Gastroesophageal sphincter (tissue), 4 donors: ENCODE data around the gene ZNF222. TPM values are rescaled to one million over a fixed set of nuclear protein-coding genes. Genes with fewer than 3 reads are reported as not detected.
A peak's percentile ranks its signal among the peaks of the same experiment; 100 is the strongest.

Experiments used
- ATAC-seq: fragments of 150-250 bp; one replicate; pipeline ENCODE4 v1.9.1; 2016; ENCODE audit warnings: mild to moderate bottlenecking, moderate library complexity
- H3K27ac ChIP-seq, 4 donors: fragments of 200-600 bp; sonication (generic) in 3 of 4; 1 replicate in 3 of 4; 2 replicates in 1 of 4; pipeline ENCODE4 v1.5.1; 2016 to 2019
- H3K27me3 ChIP-seq: fragments of 200-600 bp; sonication (generic); one replicate; pipeline ENCODE4 v1.5.1; 2019
- H3K36me3 ChIP-seq, 2 donors: fragments of 200-600 bp; sonication (generic); one replicate each; pipeline ENCODE4 v1.5.1; 2019; ENCODE audit warnings: control low read depth in 1 of 2
- H3K4me1 ChIP-seq, 3 donors: fragments of 200-600 bp; sonication (generic); 1 replicate in 2 of 3; 2 replicates in 1 of 3; pipeline ENCODE4 v1.5.1; 2016 to 2019; ENCODE audit warnings: control low read depth in 2 of 3
- H3K4me3 ChIP-seq, 2 donors: fragments of 200-600 bp; sonication (generic); one replicate each; pipeline ENCODE4 v1.5.1; 2019; ENCODE audit warnings: mild to moderate bottlenecking in 1 of 2, moderate library complexity in 1 of 2
- H3K9me3 ChIP-seq, 3 donors: fragments of 200-600 bp; sonication (generic); one replicate each; pipeline ENCODE4 v1.5.1; 2017 to 2019; ENCODE audit warnings: control low read depth in 2 of 3
- CTCF ChIP-seq, 4 experiments: fragments of 200-600 bp in 2 of 4; fragments of 450-650 bp in 2 of 4; sonication (generic) in 1 of 4; IDR thresholded peaks; one replicate each; pipeline ENCODE4 v1.5.1; 2017 to 2019; ENCODE audit warnings: antibody characterized with exemption in 4 of 4, mild to moderate bottlenecking in 2 of 4, moderate library complexity in 2 of 4
- EP300 ChIP-seq: sonication (generic); formaldehyde crosslinking; IDR thresholded peaks from one replicate; pipeline ENCODE4 v1.6.1; 2017; ENCODE audit warnings: antibody characterized with exemption, mild to moderate bottlenecking
- POLR2A ChIP-seq, 2 donors: fragments of 450-650 bp; IDR thresholded peaks; one replicate each; pipeline ENCODE4 v1.6.1; 2017; ENCODE audit warnings: antibody characterized with exemption in 2 of 2, mild to moderate bottlenecking in 2 of 2, moderate library complexity in 1 of 2
- POLR2AphosphoS5 ChIP-seq: sonication (generic); formaldehyde crosslinking; IDR thresholded peaks from one replicate; pipeline ENCODE4 v1.6.1; 2017; ENCODE audit warnings: antibody characterized with exemption
- WGBS, 2 donors: methylation state at CpG; one replicate each; pipeline ENCODE4 v1.1.5; 2018; ENCODE audit warnings: low coverage in 1 of 2; 5-methylcytosine and 5-hydroxymethylcytosine counted together
- total RNA-seq, 4 donors: library from RNA; depleted of rRNA; stranded (reverse); fragments of >200 nt; gene quantifications; one replicate each; pipeline ENCODE4 v1.1.0, GENCODE V29; 2016

ZNF222 gene
- total RNA-seq, 4 donors from 2014 or later: 2.0 to 4.9 (median 2.5) TPM

GRCh38 chr19:44066305-44066704 is 41.1 kb downstream of the ZNF222 start:
- Histone ChIP-seq H3K9me3 (peaks cover 0 to 93% (median 3%) of the 10 kb centered on the region in 3 donors), H3K4me1 (peaks cover 0 to under 1% (median 0%) of the 10 kb centered on the region in 3 donors), H3K27ac (no peak overlapping the region), H3K36me3 (peaks cover 16 to 70% of the 10 kb centered on the region in 2 donors), H3K4me3 (no peak overlapping the region), H3K27me3 (no peaks in the 10 kb centered on the region)
- ATAC-seq: no peak
- no peak for TF ChIP-seq POLR2A (IDR thresholded peaks at IDR 0.05)
- no peak for TF ChIP-seq EP300
- no peak for TF ChIP-seq CTCF (IDR thresholded peaks at IDR 0.05)
- no peak for TF ChIP-seq POLR2AphosphoS5
- 0% methylated on average over 1 of the region's 3 CpGs; no CpG with 5 or more reads in 1 of the 2 donors for WGBS, 2 donors

- Histone ChIP-seq H3K27ac (no peak overlapping the region), H3K4me3 (no peak overlapping the region), H3K27me3 (no peaks in the 10 kb centered on the region), H3K9me3 (peaks cover 0 to 63% (median 3%) of the 10 kb centered on the region in 3 donors), H3K4me1 (peaks cover 4 to 15% (median 5%) of the 10 kb centered on the region in 3 donors), H3K36me3 (peaks cover 13 to 38% of the 10 kb centered on the region in 2 donors)
- TF ChIP-seq POLR2A (IDR thresholded peaks at IDR 0.05): no peak
- TF ChIP-seq EP300: no peak
- TF ChIP-seq POLR2AphosphoS5: no peak
- TF ChIP-seq CTCF (IDR thresholded peaks at IDR 0.05): no peak
- WGBS, 2 donors: 100% methylated on average over 1 of the region's 1 CpG
- ATAC-seq: no peak
Measured at GRCh38 chr19:44069415-44069814, 44.2 kb downstream of the ZNF222 start.

GRCh38 chr19:44071824-44072542 is 46.8 kb downstream of the ZNF222 start, which contains the start of gene ZNF284:
Gene ZNF284 (plus strand): TSS chr19:44072159. CDS start chr19:44076390, 4,231 bp downstream.
- peaks cover 0 to 37% (median 0%) of the 10 kb centered on the region in 3 donors for H3K9me3 ChIP-seq
- H3K36me3 ChIP-seq: peaks cover 0 to 20% of the 10 kb centered on the region in 2 donors
- peak within 1 kb of the TSS in 3 of 4 donors; percentile 71 to 77 (median 71) for H3K27ac ChIP-seq
- peak; percentile 99 for ATAC-seq
- no peak for TF ChIP-seq CTCF (IDR thresholded peaks at IDR 0.05)
- TF ChIP-seq POLR2A (IDR thresholded peaks at IDR 0.05): no peak
- peak; percentile 53 for TF ChIP-seq POLR2AphosphoS5
- H3K4me3 ChIP-seq: peak within 1 kb of the TSS; percentile 58 to 62
- no peaks in the 10 kb centered on the region for H3K27me3 ChIP-seq
- H3K4me1 ChIP-seq: peaks cover 4 to 15% (median 5%) of the 10 kb centered on the region in 3 donors
- WGBS, 2 donors: 0% methylated on average over 9 to 23 of the region's 40 CpGs

- ATAC-seq: no peak
- peaks cover 4 to 15% (median 5%) of the 10 kb centered on the region in 3 donors for H3K4me1 ChIP-seq
- TF ChIP-seq POLR2A (IDR thresholded peaks at IDR 0.05) (no peak), CTCF (IDR thresholded peaks at IDR 0.05) (no peak), EP300 (no peak), POLR2AphosphoS5 (no peak)
- H3K9me3 ChIP-seq: peaks cover 0 to 29% (median 0%) of the 10 kb centered on the region in 3 donors
- peak overlapping the region; percentile 58 to 62 for H3K4me3 ChIP-seq
- H3K27me3 ChIP-seq: no peaks in the 10 kb centered on the region
- WGBS, 2 donors: 32 to 48% methylated on average over 6 to 9 of the region's 18 CpGs
- peak overlapping the region in 2 of 4 donors; percentile 71 for H3K27ac ChIP-seq
- peaks cover 0 to 20% of the 10 kb centered on the region in 2 donors for H3K36me3 ChIP-seq
Measured at GRCh38 chr19:44072543-44073401, 47.6 kb downstream of the ZNF222 start.
